GDM1 (cell line): ENCODE data around the gene CCDC92B.

Experiments used
- DNase-seq: peaks from one replicate; lab custom pipeline; 2025; lab: John Stamatoyannopoulos, UW

CCDC92B gene

GRCh38 chr17:2721603-2722002, 27.8 kb downstream of the CCDC92B start:
- no peak for DNase-seq

GRCh38 chr17:2719861-2720260, 29.6 kb downstream of the CCDC92B start:
- no peak for DNase-seq

- DNase-seq, result no peak
Observed at GRCh38 chr17:2718150-2718938, 31.1 kb downstream of the CCDC92B start.

- no peak for DNase-seq
Observed at GRCh38 chr17:2716649-2717048, 32.8 kb downstream of the CCDC92B start.

DNA sequence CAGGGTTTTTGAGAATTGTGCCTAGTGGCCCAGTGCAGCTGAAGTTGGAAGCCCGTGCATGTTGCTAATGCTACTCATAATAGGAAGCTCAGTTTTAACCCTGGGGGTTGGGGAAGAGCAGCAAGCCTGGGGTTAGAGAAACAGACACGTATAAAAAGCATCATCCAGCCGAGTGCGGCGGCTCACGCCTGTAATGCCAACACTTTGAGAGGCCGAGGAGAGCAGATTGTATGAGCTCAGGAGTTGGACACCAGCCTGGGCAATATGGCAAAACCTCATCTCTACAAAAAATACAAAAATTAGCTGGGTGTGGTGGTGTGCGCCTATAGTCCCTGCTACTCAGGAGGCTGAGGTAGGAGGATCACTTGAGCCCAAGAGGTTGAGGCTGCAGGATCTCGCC, 35.6 kb downstream of the CCDC92B start:
- no peak for DNase-seq

DNA sequence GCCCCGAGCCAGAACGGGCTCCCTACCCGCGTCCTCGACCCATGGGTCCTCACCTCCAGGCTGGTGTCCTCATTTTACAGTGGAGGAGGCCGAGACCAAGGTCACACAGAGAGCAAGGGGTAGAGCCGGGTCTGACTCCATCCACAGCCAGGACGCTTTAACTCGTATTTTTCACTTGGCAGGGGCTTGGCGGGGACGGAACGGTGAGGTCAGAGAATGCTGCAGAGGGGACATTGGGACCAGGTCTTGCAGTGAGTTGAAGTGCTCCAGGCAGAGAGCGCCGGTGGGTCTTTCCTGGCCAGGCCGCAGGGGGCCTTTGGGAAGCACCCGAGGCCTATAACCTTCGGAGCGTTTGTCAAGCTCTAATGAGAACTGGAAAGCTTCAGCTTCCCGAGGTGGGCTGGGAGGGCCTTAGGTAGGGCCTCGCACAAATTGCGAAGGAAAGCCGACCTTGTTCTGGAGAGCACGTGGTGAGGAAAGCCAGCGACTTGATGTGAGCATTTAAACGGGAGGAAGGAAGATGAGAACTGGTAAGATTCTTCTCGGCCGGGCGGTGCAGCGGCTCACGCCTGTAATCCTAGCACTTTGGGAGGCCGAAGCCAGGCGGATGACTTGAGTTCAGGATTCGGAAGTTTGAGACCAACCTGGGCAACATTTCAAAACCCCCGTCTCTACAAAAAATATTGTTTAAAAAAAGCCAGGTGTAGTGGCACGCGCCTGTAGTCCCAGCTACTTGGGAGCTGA, 37.0 kb downstream of the CCDC92B start:
- DNase-seq, result no peak

GRCh38 chr17:2711608-2712299, 37.7 kb downstream of the CCDC92B start, which contains the start of gene CLUH:
Gene CLUH, minus strand, starts transcription at chr17:2711764. Its CDS starts 103 bp downstream, at chr17:2711661.
- peak; percentile 94 for DNase-seq

DNA sequence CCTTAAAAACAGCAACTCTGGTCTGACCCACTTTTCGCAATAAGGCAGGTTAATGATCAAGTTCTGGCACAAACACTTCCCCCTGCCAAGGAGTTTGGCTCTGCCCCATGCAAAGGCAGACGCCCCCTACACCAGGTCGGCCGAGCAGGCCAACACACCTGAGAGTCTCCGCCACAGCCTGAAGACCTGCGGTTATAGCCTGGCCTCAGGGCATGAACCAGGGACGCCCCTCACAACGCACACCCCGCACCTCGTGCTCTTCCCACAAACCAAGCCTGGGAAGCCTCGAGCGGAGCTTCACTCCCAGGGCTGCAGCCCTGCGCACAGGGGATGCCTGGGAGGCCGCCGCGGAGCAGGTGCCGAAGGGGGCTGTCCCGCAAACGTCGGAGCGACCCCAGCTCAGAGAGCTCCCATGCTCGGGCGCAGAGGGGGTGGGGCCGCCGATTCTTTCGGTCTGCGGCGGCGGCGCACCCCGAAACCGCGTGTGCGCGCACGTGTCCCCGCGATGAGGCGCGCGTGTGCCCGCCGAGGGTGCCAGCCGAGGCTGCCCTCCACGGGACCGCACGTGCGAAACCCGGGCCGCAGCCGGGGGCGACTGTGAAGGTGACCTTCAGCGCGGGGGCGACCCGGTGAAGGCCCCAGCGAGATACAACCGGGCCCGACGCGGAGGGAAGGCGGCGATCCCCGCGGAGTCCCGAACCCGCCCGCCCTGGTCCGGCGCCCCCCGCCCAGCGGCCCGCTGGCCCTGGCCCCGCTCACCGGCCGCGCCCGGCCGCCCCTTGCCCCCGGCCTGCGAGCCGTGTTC, 38.4 kb downstream of the CCDC92B start:
- DNase-seq, result no peak

DNA sequence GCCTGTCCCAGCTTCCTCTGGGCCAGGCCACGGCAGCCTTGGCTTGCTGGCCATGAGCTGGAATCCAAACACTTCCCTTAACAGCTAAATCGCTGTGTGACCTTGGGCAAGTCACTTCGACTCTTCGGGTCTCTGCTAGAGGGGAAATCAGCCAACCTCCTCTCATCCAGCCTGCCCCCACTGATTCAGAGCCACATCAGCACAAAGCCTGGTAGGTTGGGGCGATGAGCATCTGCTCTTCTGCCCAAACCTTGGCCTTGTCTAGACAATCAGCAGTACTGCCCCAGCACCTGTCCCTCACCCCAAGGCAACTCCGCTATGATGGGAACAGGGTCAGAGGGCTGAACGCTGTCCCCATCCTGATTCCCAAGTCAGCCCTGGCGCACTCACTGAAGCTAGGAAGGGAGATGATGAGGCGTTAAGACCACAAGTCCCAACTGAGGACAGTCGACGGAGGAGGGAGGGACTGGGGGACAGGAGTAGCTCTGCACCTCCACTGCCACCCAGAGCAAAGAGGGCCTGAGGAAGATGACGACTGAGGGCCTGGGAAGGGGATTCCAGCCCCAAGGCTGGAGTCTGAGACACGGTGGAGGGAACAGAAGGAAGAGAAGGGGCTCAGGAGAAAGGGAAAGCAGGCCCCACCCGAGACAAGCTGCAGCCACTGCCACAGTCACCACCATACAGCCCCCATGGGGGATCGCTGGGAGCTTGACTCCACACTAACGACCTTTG, 39.2 kb downstream of the CCDC92B start:
- no peak for DNase-seq

DNA sequence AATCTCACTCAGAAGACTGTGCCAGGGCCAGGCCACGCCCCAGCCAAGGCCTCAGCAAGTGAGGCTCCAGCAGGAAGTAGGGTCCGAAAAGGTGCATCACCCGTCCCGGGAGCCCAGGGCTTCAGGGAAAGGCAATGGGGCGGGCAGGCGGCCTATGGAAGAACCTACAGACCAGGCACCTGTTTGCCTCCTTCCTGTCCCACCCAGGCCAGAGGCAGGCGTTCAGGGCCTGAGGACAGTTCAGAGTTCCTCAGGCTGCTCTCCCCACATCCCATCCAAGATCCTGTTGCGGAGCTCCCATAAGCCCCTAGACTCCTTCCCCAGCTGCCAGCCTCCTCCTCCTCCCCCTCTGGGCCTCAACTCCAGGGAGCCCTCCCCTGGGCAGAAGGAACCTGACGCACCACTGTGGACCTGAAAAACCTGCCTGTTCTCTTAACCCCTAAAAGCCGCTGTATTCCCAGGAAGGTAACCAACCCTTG, 40.2 kb downstream of the CCDC92B start:
- DNase-seq, result no peak

- DNase-seq, result no peak
Observed at GRCh38 chr17:2708585-2709182, 40.8 kb downstream of the CCDC92B start.

DNA sequence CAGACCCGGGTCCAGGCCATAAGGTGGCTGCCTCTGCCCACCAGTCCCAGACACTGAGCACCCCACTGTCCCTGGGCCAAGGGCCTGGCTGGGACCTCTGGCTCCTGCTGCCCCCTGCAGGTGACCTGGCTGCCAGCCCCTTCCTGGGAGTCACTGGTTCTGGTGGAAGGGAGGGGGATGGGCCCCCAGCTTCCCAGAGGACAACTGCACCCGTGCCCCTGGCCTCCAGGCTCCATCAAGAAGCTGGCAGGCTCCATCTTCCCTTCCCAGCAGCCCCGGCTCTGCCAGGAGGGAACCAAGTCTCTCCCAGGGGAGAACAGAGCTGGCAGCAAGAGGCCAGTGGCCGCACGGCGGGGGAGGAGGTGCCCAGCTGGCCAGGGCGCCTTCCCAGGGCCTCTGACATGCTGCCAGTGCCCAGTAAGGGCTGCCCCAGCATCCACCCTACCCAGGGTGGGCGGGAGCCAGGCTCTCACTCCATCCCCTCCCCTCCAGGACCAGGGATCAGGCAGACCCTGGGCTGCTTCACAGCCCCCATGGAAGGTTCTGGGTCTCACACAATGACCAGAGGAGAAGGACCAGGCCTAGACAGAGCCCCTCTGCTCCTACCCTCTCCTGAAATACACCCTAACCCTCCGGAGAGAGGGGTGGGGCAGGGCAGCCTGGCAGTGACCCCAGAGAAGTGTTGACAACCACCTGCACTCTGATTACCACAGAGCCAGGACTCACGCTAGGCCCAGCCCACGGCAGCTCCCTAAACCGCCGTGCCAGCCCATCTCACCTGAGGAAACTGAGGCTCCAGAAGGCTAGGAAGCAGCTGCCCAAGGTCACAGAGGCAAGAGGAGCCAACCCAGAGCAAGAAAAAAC, 41.5 kb downstream of the CCDC92B start:
- no peak for DNase-seq

DNA sequence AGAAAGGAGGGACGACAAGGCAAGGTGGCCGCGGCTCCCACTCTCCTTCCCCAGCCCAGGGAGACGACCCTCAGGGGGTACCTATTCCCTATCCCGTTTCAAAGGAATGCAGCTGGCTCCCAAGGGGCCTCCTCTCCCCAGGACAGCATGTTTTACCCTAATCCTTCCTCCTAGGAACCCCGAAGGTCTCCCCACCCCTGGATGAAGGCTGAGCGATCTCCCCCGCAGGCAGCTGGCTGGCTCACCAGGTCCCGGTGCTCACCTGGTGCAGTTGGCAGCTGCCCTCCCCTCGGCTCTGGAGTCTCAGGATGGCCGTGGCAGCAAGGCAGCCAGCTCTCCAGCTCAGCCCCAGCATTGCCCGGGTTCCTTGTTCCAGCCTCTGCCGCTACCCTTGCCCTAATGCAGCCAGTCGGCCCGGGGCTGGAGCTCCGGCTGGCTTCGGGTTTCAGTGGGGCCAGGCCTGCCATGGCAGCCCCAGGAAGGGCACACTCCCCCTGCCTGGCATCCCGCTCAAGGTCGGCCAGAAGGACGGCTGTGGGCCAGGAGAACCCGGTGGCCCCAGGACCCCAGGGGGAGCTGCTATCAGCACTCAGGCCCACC, 42.4 kb downstream of the CCDC92B start:
- DNase-seq, result no peak

- DNase-seq, result no peak
Observed at GRCh38 chr17:2705888-2706795, 43.3 kb downstream of the CCDC92B start.

- no peak for DNase-seq
Observed at GRCh38 chr17:2705263-2705662, 44.2 kb downstream of the CCDC92B start.

GRCh38 chr17:2704890-2705248, 44.6 kb downstream of the CCDC92B start:
- DNase-seq, result no peak

DNA sequence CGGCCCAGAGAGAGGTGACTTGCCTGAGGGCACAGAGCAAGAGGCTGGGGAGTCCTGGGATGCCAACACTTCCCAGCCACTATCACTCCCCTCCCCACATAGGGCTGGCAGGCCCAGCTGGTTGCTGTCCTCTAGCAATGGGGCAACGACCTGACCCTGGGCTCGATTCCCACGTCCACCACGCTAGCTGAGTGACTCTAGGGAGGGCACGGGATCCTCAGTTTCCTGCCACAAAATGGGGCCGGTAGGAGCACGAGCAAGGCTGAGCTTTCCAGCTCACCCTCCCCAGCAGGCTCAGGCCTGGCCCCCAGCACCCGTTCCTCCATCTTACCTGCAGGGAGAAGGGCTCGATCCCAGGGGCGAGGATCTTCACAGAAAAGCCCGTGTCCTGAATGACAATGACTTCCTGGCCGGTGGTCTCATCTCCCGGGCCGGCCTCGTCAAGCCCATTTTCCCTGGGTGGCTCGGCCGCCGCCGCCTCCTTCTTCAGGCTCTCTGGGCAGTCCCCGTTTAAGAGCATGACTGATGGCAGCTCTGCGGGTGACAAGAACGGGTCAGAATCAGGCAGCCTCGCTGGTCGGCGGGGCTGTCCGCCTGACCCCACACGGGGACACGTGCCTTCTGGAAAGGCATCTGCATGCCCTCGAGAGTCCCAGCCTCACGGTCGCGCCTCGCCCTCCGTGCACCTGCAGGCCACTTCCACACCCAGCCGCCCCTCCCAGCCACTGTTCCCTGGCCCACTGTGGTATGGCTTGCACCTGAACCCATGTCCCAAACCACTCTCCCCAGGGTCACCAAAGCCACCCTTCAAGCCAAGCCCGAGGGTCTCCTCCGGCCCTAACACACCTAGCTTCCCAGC, 45.2 kb downstream of the CCDC92B start:
- no peak for DNase-seq
